Activated CD4-positive, alpha-beta T cell treated with anti-CD3 and anti-CD28 coated beads, Interleukin-2, amount 10 ng/mL, durations not matched to agents 7 days and 5 days (primary cell): ENCODE results near the gene DNAJC3. TPM values are rescaled to one million over a fixed set of nuclear protein-coding genes. Genes with fewer than 3 reads are reported as not detected.
"Not testable (repeated sequence)": the region's sequence is repeated elsewhere in the genome, so short reads cannot be mapped to it uniquely, and the experiment has no call there.

Experiments used
- CTCF ChIA-PET: fragments of 350-600 bp; sonication (Branson Sonifier 250); formaldehyde crosslinking; loops from one replicate; lab custom pipeline; 2021; ENCODE audit warnings: antibody characterized with exemption; lab: Charles Lee
- POLR2A ChIA-PET: fragments of 350-600 bp; sonication (Branson Sonifier 250); formaldehyde crosslinking; loops from one replicate; lab custom pipeline; 2021; ENCODE audit warnings: antibody characterized with exemption; lab: Charles Lee
- DNase-seq: peaks from one replicate; pipeline ENCODE4 v3.0.0-alpha.2; 2020
- H3K27ac Mint-ChIP-seq: one replicate; pipeline ENCODE4 v1.8.0; 2021; ENCODE audit warnings: mild to moderate bottlenecking, moderate library complexity, mixed read lengths
- H3K27me3 Mint-ChIP-seq: one replicate; pipeline ENCODE4 v1.8.0; 2021; ENCODE audit warnings: mixed read lengths
- H3K36me3 Mint-ChIP-seq: one replicate; pipeline ENCODE4 v1.8.0; 2021; ENCODE audit warnings: low read depth, mixed read lengths
- H3K4me1 Mint-ChIP-seq: one replicate; pipeline ENCODE4 v1.8.0; 2021; ENCODE audit warnings: mixed read lengths
- H3K4me3 Mint-ChIP-seq: one replicate; pipeline ENCODE4 v1.8.0; 2021; ENCODE audit warnings: mild to moderate bottlenecking, moderate library complexity, mixed read lengths
- H3K9me3 Mint-ChIP-seq: one replicate; pipeline ENCODE4 v1.8.0; 2021; ENCODE audit warnings: mixed read lengths
- total RNA-seq, 2 experiments: library from RNA; stranded (reverse); gene quantifications; one replicate each; pipeline ENCODE4 v1.2.3, GENCODE V29; 2021

DNAJC3 gene
- total RNA-seq, 2 experiments from 2014 or later = 20.3 to 21.6 TPM

- Mint-ChIP-seq H3K36me3 (no peaks in the 10 kb centered on the region), H3K27me3 (peaks cover 36% of the 10 kb centered on the region), H3K4me1 (peaks cover 9% of the 10 kb centered on the region), H3K9me3 (no peaks in the 10 kb centered on the region), H3K4me3 (no peak overlapping the region), H3K27ac (no peak overlapping the region)
- ChIA-PET CTCF (no interaction called here), POLR2A (no interaction called here)
- DNase-seq = no peak
These were observed 29.6 kb upstream of the DNAJC3 start for GRCh38 chr13:95647321-95647720.

- H3K27ac Mint-ChIP-seq = no peak overlapping the region
- no peak for DNase-seq
- H3K9me3 Mint-ChIP-seq = no peaks in the 10 kb centered on the region
- peaks cover 21% of the 10 kb centered on the region for H3K27me3 Mint-ChIP-seq
- no peak overlapping the region for H3K4me3 Mint-ChIP-seq
- no peaks in the 10 kb centered on the region for H3K4me1 Mint-ChIP-seq
- H3K36me3 Mint-ChIP-seq = no peaks in the 10 kb centered on the region
- ChIA-PET POLR2A (no interaction called here), CTCF (no interaction called here)
These were observed 26.2 kb upstream of the DNAJC3 start for GRCh38 chr13:95650696-95651095.

DNA sequence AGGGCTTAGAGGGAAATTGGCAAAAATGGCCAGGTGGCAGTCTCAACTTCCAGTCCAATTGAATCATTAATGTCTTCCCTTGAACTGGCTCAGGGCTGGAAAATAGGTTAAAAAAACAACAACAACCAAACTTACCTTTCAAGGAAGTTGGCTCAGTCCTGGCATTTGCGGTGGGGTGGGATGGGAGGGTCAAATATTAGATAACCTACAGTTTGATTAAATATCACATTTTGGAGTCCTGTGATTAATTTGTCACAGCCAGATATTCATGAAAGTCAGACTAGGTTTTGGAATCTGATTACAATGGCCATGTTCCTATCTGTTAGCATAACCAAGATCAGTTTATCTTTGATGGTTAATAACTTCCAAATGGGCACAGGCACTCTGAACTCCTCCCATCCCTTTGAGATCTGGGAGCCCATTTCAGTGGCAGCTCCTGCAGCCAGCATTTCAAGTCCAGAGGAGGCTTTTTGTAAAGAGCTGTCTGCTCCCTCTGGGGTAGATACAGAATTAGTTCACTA lies 24.6 kb upstream of the DNAJC3 start:
- H3K9me3 Mint-ChIP-seq = no peaks in the 10 kb centered on the region
- H3K4me1 Mint-ChIP-seq = no peaks in the 10 kb centered on the region
- no peak overlapping the region for H3K4me3 Mint-ChIP-seq
- DNase-seq = no peak
- ChIA-PET POLR2A (no interaction called here), CTCF (no interaction called here)
- H3K27ac Mint-ChIP-seq = no peak overlapping the region
- H3K36me3 Mint-ChIP-seq = no peaks in the 10 kb centered on the region
- peaks cover 14% of the 10 kb centered on the region for H3K27me3 Mint-ChIP-seq

GRCh38 chr13:95652821-95653220 lies 24.1 kb upstream of the DNAJC3 start:
- Mint-ChIP-seq H3K4me3 (no peak overlapping the region), H3K4me1 (no peaks in the 10 kb centered on the region), H3K36me3 (no peaks in the 10 kb centered on the region), H3K27ac (no peak overlapping the region), H3K27me3 (peaks cover 15% of the 10 kb centered on the region), H3K9me3 (no peaks in the 10 kb centered on the region)
- POLR2A ChIA-PET = no interaction called here
- CTCF ChIA-PET = no interaction called here
- no peak for DNase-seq

- H3K27me3 Mint-ChIP-seq = peaks cover 20% of the 10 kb centered on the region
- DNase-seq = no peak
- no peaks in the 10 kb centered on the region for H3K9me3 Mint-ChIP-seq
- ChIA-PET POLR2A (no interaction called here), CTCF (no interaction called here)
- H3K27ac Mint-ChIP-seq = no peak overlapping the region
- H3K4me1 Mint-ChIP-seq = no peaks in the 10 kb centered on the region
- no peak overlapping the region for H3K4me3 Mint-ChIP-seq
- H3K36me3 Mint-ChIP-seq = no peaks in the 10 kb centered on the region
These were observed 20.4 kb upstream of the DNAJC3 start for GRCh38 chr13:95656386-95657015.

DNA sequence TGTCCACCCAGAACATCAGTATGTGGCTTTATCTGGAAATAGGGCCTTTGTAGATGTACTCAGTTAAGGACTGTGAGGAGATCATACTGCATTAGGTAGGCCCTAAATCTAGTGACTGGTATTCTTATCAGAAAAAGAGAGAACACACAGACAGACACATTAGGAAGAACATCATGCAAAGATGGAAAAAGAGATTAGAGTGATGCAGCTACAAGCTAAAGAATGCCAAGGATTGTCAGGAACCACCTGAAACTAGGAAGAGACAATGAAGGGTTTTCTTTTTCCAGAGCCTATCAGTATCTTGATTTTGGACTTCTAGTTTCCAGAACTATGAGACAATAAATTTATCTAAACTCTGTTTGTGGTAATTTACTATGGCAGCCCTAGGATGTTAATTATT lies 17.4 kb upstream of the DNAJC3 start:
- DNase-seq = no peak
- Mint-ChIP-seq H3K27ac (no peak overlapping the region), H3K9me3 (no peaks in the 10 kb centered on the region), H3K27me3 (peaks cover 33% of the 10 kb centered on the region), H3K4me3 (no peak overlapping the region), H3K4me1 (no peaks in the 10 kb centered on the region), H3K36me3 (no peaks in the 10 kb centered on the region)
- ChIA-PET POLR2A (no interaction called here), CTCF (interaction anchor here (1.4 kb wide), 1 partner anchor 35 kb away, joined by 3 read pairs; no protein-coding TSS in a partner anchor)

DNA sequence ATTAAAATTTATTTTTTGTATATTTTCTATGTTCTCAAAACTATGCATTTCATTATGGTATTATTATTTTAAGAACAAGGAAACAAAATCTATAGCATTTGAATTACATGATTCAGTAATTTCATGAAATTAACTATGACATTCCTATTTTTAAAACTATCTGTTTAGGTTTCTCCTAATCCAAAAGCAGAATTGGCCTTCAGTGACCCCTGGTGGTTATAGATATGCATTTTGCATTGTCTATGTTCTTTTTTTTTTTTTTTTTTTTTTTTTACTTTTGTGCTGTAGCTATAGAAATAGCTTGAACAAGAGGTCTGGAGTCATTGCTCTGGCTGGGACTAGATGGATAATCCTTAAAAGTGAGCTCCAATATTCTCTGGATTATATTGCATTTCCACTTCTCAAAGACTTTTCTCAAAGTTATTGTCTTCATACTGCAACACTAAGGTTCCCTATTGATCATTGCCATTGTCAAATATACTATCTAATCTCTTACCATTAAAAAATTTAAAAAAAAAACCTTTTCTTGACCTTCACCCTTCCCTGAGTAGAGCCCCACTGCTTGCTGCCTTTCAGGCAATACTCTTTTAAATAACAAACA lies 15.9 kb upstream of the DNAJC3 start:
- peaks cover 42% of the 10 kb centered on the region for H3K27me3 Mint-ChIP-seq
- CTCF ChIA-PET = interaction anchor here (0.5 kb wide), 1 partner anchor 24 kb away, joined by 6 read pairs; no protein-coding TSS in a partner anchor

DNA sequence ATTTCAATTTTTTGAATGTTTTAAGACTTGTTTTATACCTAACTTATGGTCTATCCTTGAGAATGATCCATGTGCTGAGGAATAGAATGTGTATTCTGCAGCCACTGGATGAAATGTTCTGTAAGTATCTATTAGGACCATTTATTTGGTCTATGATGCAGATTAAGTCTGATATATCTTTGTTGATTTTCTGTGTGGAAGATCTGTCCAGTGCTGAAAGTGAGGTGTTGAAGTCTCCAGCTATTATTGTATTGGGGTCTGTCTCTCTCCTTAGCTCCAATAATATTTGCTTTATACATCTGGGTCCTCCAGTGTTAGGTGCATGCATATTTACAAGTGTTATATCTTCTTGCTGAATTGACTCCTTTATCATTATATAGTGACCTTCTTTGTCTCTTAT lies 9.7 kb upstream of the DNAJC3 start:
- DNase-seq, H3K4me3 Mint-ChIP-seq, POLR2A ChIA-PET, H3K27ac Mint-ChIP-seq, CTCF ChIA-PET, H3K36me3 Mint-ChIP-seq, H3K4me1 Mint-ChIP-seq: not testable (repeated sequence)
- H3K9me3 Mint-ChIP-seq = peaks cover 33% of the 10 kb centered on the region
- H3K27me3 Mint-ChIP-seq = peaks cover 51% of the 10 kb centered on the region

More for the DNA sequence above, 15.9 kb upstream of the DNAJC3 start:
- peak; percentile 42 for DNase-seq
- Mint-ChIP-seq H3K4me1 (no peaks in the 10 kb centered on the region), H3K27ac (no peak overlapping the region), H3K9me3 (peaks cover 5% of the 10 kb centered on the region), H3K4me3 (no peak overlapping the region), H3K36me3 (no peaks in the 10 kb centered on the region)
- POLR2A ChIA-PET = no interaction called here

DNA sequence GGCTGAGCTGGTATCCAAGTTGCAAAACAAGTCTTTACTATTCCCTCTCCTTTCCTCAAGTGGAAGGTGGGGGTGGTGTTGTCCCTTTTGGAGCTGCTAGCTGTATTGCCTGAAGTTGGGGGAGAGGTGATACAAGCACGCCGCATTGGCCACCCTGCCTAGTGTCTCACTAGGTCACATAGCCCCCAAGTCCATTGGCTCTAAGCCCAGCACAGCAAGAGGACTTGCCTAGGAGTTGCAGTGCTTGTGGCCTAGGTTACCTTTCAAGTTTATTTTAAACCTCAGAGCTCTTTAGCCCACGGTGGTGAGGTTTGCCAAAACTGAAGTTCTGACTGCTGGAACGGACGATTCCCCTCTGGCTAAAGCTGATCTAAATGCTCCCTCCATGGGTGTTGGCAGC lies 5.3 kb upstream of the DNAJC3 start:
- no peak for DNase-seq
- peaks cover 22% of the 10 kb centered on the region for H3K27me3 Mint-ChIP-seq
- no peak overlapping the region for H3K27ac Mint-ChIP-seq
- H3K9me3 Mint-ChIP-seq = peaks cover 23% of the 10 kb centered on the region
- no peak overlapping the region for H3K4me3 Mint-ChIP-seq
- peaks cover 25% of the 10 kb centered on the region for H3K4me1 Mint-ChIP-seq
- H3K36me3 Mint-ChIP-seq = peaks cover 16% of the 10 kb centered on the region
- ChIA-PET POLR2A (no interaction called here), CTCF (interaction anchor here (0.9 kb wide), 1 partner anchor 35 kb away, joined by 3 read pairs; no protein-coding TSS in a partner anchor)

DNA sequence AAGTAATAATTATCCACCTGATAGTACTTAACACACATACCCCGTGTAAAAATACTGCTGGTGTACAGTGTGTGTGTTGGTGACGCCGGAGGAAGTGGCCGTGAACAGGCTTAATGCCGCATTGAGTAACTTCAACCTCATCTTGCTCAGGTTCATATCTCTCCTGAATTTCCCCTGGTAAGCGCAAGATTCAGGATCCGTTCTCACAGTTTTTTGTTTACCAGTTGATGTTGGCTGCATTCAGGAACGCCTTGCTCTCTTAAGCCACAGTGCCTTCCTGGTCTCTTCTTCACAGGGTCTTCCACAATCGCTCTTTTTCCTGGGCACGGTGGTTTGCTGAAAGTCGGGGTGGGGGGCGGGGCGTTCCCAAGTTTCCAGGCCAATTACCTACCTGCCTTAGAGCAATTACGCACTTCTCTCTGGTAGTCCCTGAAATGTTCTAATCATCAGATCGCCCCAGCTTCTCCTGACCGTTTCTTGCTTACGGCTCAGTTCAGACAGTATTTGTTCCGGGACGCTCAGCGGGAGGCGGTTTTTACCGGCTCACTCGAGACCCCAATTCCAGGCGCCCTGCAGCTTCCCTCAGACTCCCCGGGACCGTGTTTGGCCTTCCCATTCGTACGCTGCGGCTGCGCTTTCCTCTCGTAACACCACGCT lies 706 bp upstream of the DNAJC3 start:
- H3K27me3 Mint-ChIP-seq = no peaks in the 10 kb centered on the region
- CTCF ChIA-PET = interaction anchor here (0.9 to 1.0 kb wide), 2 partner anchors 11 to 113 kb away, joined by 3 to 4 read pairs; no protein-coding TSS in a partner anchor

GRCh38 chr13:95677564-95678266 lies 776 bp downstream of the DNAJC3 start:
- Mint-ChIP-seq H3K4me1 (peaks cover 63% of the 10 kb centered on the region), H3K4me3 (peak overlapping the region; percentile 88)

More for the DNA sequence above, 706 bp upstream of the DNAJC3 start:
- peak overlapping the region; percentile 88 for H3K4me3 Mint-ChIP-seq
- POLR2A ChIA-PET = no interaction called here
- H3K27ac Mint-ChIP-seq = peak overlapping the region; percentile 97
- peaks cover 56% of the 10 kb centered on the region for H3K4me1 Mint-ChIP-seq
- no peaks in the 10 kb centered on the region for H3K9me3 Mint-ChIP-seq
- DNase-seq = peak; percentile 34
- H3K36me3 Mint-ChIP-seq = peaks cover 27% of the 10 kb centered on the region

DNA sequence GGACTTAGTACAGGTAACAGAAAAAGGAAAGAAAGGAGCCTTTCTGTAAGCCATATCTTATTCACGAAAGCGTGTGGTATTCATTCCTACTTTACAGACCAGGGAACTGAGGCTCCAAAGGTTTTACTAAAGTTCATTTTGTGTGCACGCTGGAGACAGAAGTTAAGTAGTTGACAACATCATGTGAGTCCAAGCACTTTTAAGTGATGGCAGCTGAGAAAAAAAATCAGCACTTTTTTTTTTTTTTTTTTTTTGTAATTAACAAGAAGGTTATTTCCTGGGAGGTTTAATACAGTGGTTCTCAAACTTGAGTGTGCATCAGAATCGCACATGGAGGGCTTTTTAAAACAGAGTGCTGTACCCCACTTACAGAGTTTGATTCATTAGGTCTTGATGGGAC lies 2.0 kb downstream of the DNAJC3 start:
- peak overlapping the region; percentile 88 for H3K4me3 Mint-ChIP-seq
- H3K27ac Mint-ChIP-seq = no peak overlapping the region
- DNase-seq = no peak
- H3K4me1 Mint-ChIP-seq = peaks cover 57% of the 10 kb centered on the region
- H3K36me3 Mint-ChIP-seq = peaks cover 29% of the 10 kb centered on the region
- ChIA-PET CTCF (no interaction called here), POLR2A (no interaction called here)
- H3K9me3 Mint-ChIP-seq = peaks cover under 1% of the 10 kb centered on the region
- H3K27me3 Mint-ChIP-seq = no peaks in the 10 kb centered on the region

More at GRCh38 chr13:95677564-95678266, 776 bp downstream of the DNAJC3 start:
- H3K36me3 Mint-ChIP-seq = peaks cover 32% of the 10 kb centered on the region
- peak; percentile 10 for DNase-seq
- ChIA-PET CTCF (no interaction called here), POLR2A (no interaction called here)
- no peaks in the 10 kb centered on the region for H3K9me3 Mint-ChIP-seq
- H3K27me3 Mint-ChIP-seq = no peaks in the 10 kb centered on the region
- peak overlapping the region; percentile 97 for H3K27ac Mint-ChIP-seq
